ENCODE measurements around the gene SORCS2.

SORCS2 gene

GRCh38 chr4:7515390-7515902, 323.1 kb downstream of the SORCS2 start:
- TF ChIP-seq CTCF (IDR thresholded peaks at IDR 0.05; ENCODE audit: control insufficient read depth, insufficient read depth, low read depth, low read length, missing control alignments): no peak
- no peak for DNase-seq (ENCODE audit: low read depth)
- no peak overlapping the region for H3K4me3 ChIP-seq (ENCODE audit: control insufficient read depth, low read depth, low read length)

- no peak for TF ChIP-seq CTCF (IDR thresholded peaks at IDR 0.05; ENCODE audit: control insufficient read depth, insufficient read depth, low read depth, low read length, missing control alignments)
- H3K4me3 ChIP-seq (ENCODE audit: control insufficient read depth, low read depth, low read length): no peak overlapping the region
- DNase-seq (ENCODE audit: low read depth): no peak
Observed at GRCh38 chr4:7516096-7516772, 323.9 kb downstream of the SORCS2 start.

- no peak overlapping the region for H3K4me3 ChIP-seq (ENCODE audit: control insufficient read depth, low read depth, low read length)
- DNase-seq (ENCODE audit: low read depth): no peak
- no peak for TF ChIP-seq CTCF (IDR thresholded peaks at IDR 0.05; ENCODE audit: control insufficient read depth, insufficient read depth, low read depth, low read length, missing control alignments)
Observed at GRCh38 chr4:7516773-7517144, 324.4 kb downstream of the SORCS2 start.

GRCh38 chr4:7518871-7519637, 326.7 kb downstream of the SORCS2 start:
- DNase-seq (ENCODE audit: low read depth): no peak
- H3K4me3 ChIP-seq (ENCODE audit: control insufficient read depth, low read depth, low read length): no peak overlapping the region
- TF ChIP-seq CTCF (IDR thresholded peaks at IDR 0.05; ENCODE audit: control insufficient read depth, insufficient read depth, low read depth, low read length, missing control alignments): no peak

- no peak for DNase-seq (ENCODE audit: low read depth)
- TF ChIP-seq CTCF (IDR thresholded peaks at IDR 0.05; ENCODE audit: control insufficient read depth, insufficient read depth, low read depth, low read length, missing control alignments): no peak
- no peak overlapping the region for H3K4me3 ChIP-seq (ENCODE audit: control insufficient read depth, low read depth, low read length)
Observed at GRCh38 chr4:7519638-7520376, 327.5 kb downstream of the SORCS2 start.

- TF ChIP-seq CTCF (IDR thresholded peaks at IDR 0.05; ENCODE audit: control insufficient read depth, insufficient read depth, low read depth, low read length, missing control alignments): no peak
- DNase-seq (ENCODE audit: low read depth): no peak
- H3K4me3 ChIP-seq (ENCODE audit: control insufficient read depth, low read depth, low read length): no peak overlapping the region
Observed at GRCh38 chr4:7521666-7522065, 329.3 kb downstream of the SORCS2 start.
